ENCODE results near the gene RAB24.

Gene RAB24

DNA sequence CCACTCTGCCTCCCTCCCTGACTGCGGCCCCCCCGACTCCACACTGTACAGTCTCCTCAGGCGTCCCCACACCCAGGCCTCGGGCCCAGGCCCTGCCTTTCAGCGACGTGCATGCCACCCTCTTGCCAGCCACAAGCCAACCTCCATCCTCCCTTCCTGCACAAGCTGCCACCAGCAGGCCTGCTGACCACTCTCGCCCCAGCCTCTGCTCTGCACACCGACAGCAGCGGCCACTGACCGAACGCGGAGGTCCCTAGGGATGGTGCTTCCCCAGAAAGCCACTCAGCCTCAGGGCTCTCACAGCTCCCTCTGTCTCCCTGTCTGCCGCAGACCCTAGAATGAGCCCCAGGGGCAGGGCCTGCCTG lies 29.4 kb upstream of the RAB24 start:
- DNase-seq = no peak

DNA sequence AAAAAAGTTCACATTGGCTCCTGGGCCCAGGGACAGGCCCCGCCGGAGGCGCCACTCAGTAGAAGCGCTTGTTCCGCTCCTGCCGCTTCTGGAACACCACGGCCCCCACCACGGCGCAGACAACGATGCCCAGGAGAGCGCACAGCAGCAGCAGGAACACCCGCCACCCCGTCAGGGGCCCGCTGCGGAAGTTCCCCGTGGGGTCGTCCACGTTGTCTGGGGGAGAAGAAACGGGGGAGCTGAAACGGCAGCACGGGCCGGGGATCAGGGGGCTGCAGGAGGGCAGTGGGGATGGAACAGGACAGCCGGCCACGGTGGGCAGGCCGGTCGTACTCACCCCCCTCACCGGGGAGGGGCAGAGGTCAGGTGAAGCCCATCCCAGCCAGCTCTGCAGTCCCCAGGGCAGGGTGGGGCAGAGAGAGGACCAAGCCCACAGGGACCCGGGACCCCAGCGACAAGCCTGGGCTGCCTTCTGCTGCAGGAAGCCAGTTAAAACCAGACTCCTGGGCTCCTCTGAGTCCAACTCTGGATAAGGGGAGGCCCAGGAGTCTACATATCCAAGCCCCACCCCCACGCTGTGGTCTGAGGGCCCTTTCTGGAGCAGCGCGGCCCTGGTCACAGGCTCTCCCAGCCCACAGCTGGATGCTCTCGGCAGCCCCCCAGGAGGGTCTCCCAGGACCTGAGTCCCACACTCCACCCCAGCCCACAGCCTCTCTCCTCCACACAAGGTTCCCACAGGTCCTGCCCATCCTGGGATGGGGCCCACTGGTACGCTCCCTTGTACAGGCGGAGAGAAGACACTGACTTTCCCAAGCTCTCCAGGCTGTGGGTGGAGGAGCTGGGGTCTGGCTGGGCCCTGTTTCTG lies 28.7 kb upstream of the RAB24 start:
- no peak for DNase-seq

DNA sequence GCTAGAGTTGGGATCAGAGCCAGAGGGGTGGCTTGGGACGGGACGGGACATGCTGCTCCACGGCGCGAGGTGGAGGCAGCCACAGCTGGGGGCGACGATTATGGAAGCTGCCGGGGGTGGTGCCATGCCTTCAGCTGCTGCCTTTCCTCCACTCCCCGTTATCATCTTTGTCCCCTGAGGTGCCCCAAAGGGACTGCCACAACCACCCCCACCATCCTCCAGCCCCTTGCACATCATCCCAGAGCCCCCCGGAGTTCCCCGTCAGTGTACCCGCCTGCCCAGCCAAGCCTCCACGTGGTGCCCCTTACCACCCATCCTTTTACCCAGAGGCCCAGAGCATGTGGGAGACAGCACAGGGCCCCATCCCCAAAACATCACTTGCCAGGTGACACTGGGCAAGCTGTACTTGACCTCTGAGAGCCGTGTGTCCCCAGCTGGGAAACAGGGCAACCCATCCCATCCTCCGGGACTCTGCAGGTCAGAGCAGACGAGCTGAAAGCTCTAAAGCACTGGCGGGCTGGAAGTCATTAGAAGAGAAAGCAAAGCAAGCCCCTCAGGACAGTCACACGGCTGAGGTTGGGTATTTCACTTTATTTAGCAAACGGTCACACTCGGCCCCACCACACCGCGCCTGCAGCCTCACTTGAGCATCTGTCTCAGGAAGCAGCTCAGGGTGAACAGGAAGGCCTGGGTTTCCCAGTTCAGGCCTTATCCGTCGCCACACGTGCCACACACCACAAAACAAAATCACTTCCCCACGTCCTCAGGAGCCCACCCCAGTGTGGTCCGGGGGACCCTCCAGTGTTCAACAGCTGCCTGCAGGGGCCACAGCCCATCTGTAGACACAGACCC lies 27.7 kb upstream of the RAB24 start:
- no peak for DNase-seq

DNA sequence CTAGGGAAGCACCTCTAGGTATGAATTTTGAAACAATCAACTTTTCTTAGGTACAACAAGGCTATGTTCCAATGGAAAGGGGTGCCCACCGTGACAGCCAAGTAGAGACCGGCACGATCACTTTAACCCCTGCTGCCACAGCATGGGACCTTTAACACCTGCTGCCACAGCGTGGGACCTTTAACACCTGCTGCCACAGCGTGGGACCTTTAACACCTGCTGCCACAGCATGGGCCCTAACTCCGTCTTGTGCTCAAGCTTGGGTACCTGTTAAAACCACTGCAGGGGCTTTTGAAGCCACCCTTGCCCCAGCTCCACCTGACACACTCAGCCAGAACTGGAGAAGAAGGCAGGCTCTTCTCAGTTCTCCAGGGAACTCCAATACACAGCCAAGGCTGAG lies 26.4 kb upstream of the RAB24 start:
- no peak for DNase-seq

DNA sequence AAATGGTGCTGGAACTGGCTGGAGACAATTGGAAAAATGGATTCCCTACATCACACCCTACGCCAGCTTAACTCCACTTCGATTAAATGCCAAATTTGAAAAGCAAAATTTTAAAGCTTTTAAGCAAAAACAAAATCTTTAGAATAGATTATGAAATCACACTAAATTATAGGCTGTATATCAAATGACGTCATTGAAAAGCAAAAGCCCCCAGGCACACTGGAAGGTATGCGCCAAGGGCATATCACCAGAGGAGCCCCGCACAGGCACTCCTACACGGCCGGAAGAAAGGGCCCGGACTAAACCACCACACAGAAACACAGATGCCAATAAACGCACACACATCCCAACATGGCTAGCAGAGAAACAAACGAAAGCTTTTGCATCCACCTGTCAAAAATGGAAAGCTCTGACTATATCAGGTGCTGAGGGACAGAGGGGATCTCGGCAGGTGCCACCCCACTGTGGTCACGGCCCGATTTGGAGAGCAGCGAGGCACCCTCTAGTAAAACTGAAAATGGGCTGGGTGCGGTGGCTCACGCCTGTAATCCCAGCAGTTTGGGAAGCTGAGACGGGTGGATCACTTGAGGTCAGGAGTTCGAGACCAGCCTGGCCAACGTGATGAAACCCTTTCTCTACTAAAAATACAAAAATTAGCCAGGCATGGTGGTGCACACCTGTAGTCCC lies 25.2 kb upstream of the RAB24 start:
- DNase-seq = no peak

DNA sequence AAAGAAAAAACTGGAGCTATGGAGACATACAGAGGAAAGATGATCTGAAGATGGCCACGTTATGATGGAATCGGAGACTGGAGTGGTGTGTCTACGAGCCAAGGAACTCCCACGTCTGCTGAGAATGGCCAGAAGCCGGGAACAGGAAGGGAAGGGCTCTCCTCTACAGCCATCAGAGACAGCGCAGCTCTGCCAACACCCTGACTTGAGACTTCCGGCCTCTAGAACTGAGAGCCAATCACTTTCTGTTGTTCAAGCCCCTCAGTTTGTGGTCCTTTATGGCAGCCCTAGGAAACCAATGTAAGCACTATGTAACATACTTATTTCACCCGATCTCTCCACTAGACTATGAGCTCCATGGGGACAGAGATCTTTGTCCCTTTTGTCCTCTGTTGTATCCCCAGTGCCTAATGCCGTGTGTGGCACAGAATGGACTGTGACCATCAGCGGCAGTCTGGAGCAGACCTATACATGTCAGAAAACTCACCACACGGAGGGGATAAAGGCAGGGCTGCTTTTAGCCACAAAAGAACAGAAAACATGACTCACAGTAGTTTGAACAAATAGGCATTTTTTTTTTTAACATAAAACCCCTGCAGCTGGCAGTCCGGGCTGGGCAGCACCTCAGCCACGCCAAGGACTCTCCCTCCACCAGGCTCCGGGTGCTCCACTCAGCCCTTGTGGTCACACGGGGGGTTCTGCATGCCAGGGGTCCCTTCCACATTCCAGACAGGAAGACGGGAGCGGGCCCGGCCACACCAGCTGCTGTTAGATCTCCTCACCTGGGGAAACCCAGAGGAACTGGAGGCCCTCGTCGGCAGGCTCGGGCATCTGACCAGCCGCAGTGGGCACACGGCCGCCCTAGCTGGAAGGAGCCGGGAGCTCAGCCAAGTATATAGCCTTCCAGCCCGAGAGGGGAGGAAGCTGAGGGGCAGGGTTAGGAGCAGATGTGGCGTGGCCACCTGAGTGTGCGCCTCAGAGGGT lies 24.3 kb upstream of the RAB24 start:
- no peak for DNase-seq

DNA sequence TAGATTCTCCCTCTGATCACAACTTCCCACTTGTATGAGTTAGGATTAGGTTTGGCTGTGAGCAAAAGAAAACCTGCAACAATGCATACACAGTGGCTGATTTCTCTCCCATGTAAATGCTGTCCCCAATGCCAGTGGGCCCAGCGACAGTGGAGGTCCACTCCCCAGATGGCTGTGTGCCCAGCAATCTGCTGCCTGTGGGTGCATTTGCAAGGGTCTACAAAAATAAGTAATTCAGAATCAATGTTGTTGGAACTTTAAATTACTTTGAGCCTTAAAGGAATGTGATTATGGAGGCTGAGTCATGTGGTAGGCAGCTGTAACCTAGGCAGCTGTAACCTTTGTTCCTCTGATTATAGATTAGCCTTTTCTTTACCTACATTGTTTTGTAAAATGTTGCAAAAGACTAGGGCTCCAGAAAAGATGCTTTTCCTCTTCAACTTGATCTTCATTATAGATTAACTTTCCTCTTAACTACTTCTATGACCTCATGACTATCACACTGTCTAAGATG lies 22.4 kb upstream of the RAB24 start:
- DNase-seq = no peak

DNA sequence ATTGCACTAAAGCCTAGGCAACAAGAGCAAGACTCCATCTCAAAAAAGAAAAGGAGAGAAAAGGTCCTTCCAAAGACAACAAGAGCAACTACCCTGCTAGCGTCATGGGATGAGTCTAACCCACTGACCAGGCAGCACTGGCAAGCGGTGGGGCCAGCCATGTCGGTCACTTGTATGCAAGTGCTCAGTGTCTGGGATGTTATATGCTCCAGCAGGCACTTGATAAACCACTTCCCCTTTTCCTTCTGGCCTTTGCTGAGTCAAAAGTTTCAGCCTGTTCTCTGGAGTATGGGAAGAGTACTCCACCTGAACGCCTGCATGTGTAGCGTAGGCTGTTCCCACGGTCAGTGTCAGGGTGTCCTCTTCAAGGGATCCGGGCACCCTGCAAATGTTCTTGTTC lies 17.4 kb upstream of the RAB24 start:
- no peak for DNase-seq

DNA sequence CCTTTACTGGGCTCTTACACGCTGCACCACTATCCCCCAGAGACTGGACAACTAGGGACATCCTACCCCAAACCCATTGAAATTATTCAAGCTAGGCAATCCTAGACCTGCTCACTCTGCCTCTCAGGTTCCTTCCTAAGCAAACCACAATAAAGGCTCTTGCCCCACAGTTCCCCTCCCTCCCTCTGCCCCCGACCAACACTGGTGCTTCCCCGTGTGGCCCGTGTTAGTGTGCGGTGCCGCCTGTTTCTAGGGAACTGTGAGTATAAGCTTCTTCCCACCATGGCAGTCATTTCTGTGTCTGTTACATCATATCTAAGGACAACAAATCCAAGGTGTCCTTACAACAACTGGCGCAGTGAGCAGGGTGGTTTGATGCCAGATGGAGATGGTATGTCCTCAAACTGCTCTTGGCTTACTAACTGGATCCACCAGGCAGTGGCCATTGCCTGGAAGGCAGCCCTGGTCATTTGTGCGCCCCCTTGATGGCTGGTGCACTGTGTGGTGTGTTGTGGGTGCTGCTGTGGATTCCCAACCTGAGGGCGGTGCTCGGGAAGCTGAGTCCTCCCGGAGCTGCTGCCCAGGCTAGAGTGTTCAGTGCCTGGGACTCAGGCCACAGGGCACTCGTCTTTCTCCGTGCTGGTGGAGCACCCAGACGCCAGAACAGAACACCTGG lies 16.5 kb upstream of the RAB24 start:
- DNase-seq = no peak

DNA sequence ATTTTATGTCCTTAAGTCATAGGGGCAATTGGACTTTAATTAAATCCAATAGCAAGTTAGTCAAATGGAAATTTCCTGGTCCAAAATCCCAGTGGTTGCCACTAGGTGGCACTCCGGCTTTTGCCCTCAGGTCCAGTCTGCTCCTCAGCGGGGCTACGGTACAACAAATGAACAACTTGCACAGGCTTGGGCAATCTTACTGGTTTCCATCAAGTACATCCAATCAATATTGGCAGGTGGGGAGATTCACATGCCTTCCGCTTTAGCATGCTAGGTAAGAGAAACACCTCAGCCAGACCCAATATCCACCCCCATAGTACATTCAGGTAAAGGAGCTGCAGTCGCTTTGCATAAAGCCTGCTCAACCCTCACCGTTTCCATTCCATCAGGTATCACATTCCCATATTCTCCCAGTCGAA lies 14.4 kb upstream of the RAB24 start:
- DNase-seq = peak; percentile 65

DNA sequence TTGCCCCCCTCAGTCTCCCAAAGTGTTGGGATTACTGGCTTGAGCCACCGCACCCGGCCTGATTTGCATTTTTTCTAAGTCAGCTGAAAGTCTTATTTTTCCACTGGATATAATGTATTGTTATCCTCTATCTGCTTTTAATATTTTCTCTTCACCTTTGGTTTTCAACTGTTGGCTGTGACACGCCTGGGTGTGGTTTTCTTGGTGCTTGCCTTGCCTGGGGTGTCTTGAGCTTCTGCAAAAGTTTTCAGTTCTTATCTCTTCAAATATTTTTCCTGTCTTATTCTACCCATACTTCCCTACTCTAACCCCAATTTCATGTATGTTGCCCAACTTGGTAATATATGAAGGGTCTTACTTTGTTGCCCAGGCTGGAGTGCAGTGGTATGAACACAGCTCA lies 12.5 kb upstream of the RAB24 start:
- no peak for DNase-seq

DNA sequence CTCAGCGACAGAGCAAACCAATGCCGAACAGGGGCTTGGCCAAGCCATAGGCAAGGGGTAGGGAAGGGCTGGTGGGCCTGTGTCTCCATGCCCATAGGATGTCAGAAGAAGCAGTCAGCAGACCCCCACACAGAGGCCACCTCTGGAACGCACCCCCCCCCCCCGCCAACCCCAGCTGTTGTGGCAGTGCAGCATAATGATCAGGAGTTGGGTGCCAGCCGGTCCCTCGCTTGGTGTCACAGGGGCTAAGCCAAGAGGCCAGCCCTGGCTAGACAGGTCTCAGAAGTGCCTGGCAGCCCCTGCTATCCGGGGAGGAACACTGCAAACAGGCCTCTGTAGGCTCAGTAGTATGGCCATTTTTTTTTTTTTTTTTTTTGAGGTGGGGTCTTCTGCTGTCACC lies 11.9 kb upstream of the RAB24 start:
- no peak for DNase-seq

DNA sequence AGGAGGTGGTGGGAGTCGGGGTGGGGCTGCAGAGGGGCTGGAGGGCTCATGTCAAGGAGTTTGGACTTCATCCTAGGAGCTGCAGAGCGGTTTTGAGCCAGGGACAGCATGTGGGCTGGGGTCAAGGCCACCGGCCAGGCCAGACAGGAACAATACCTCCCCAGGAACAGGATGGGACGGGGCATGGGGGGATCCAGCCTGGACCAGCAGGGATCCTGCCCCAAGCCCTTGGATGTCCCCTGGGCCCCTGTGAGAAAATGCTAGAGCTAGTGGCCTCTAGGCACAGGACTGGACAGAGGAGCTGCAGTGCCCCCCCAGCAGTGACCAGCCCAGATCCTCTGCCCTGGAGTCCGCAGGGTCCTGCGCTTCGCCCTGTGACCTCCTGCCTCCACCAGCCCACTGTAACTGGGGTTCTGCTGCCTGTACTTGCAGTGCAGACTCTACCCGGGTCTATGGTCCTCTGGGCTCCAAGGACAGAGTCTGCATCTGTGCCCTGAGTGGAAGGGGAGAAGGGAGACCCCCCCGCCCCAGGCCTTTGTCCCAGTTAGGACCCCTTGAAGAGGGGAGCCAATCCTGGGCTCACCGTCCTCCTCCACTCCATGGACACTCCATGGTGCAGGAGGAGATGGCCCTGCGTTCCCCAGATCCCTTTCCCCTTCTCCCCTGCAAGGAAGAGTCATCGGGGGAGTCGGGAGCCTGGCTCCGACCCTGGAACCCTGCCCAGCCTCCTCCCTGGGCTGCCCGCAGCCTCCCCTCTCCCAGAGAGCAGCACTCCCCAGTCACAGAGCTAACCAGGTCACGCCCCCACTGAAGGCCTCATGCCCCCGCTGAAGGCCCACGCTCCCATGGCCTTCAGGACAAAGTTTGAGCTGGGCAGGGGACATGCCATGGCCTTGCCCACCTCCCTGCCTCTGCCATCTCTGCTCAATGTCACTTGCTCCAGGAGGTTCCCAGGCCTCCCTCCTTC lies 11.1 kb upstream of the RAB24 start:
- DNase-seq = no peak

DNA sequence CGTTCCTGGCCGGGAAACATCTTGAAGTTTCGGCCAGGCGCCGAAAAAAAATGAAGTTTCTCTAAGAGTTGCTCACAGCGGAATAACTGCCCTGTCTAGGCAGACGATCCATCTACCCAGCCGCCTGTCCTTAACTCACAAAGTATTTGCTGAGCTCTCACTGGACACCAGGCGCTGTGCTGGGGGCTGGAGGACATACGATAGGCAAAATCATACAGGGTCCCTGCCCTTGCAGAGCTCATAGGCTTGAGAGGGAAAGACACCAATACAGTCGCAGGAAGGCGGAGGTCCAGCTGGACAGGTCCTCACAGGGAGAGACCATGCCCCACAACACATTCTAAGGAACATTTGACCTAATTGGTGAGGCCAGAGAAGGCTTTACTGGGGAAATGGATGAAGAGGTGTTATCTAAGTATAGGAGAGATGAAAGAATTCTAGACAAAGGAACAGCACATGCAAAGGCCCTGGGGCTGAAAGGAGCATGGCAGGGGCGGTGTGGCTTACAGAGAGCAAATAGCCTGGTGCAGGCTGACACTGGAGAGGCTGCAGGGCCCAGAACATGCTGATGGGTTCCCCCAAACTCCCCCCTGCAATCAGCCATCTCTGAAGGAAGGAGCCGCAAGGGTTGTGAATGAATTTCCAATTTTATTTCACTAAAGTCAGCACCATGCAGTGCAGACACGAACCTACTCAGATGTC lies 10.2 kb upstream of the RAB24 start:
- no peak for DNase-seq

DNA sequence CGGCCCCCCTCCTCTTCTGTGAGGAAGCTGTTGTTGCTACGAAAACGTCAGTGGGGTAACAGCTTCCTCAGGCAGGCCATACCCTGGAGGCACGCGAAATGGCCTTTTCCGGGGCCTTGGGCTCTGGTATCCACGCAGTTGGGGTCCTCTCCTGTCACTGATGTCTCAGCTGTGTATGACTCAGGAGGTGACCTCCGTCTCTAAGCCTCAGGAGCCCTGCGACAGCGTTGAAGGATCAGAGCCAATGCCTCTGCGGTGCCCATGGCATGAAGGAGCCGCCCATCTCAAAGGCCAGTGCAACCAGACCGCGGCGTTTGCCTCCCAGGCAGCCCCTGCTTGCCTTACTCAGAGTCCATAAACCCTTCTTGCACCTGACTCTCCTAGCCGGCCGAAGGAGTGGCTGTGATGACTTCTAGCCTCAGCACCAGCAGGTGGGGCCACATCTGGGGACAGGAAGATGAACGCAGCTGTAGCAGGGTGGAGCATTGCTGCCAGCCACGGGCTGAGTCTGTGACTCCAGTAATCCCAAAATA lies 9.2 kb upstream of the RAB24 start:
- DNase-seq = no peak

DNA sequence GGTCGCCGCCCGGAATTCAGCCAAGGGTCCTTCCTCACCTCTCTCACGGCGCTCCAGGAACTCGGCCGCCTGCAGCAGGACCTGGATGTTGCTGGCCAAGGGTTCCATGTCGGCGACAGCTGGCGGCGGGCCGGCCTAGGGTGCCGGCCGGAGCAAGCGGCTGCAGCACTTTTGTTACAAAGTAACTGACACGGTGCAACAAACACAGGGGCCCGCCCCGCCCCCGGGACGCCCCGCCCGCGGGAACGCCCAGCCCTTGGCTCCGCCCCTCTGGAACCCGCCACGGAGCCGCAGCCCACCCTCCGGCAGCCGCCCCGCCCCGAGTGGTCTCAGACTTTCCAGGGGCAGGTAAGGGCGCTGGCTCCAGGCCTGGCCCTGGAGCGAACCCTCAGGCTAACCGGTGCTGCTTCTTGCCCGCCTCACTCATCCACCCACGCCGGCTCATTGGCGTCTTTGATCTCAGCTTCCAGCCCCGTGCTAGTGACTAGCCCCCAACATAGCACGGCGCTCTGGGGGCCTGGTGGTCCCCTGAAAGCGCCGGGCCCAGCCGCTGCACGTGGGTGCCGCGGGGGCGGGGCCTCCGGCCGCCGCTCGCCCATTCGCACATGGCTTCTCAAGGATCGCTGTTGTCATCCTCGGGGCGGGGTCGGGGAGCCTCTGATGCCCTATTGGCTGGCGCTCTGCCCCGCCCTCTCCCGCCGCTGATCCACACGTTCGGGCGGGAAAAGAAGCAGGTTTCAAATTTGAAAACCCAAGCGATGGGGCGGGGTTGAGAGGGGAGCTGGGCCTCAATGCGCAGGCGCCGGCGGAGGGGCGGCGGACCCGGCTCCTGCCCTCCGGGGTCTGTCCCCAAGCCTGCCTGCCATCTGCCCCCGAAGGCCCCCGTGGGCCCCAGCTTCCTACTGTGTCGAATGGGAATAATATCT lies 8.5 kb upstream of the RAB24 start, which contains the start of gene MXD3:
MXD3 (minus strand) TSS at position 176 of the 926 bp plus-strand sequence; CDS start at position 108, 68 bp downstream.
- DNase-seq = peak; percentile 94

DNA sequence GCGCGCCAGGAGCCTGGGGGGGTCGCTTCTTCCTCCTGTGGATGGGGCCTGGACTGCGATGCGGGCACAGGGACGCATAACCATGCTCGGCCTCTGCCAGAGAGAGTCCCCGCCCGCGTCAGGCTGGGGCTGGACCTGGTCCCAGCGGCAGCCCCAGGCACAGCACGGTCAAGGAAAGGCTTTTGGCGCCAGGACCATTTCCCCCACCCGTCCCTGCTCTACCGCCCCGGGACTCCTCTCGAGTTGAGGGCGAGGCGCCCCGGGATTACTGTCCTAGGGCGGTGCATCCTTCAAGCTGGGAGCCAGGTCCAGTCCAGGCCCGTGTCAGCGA lies 7.8 kb upstream of the RAB24 start:
- peak; percentile 65 for DNase-seq

DNA sequence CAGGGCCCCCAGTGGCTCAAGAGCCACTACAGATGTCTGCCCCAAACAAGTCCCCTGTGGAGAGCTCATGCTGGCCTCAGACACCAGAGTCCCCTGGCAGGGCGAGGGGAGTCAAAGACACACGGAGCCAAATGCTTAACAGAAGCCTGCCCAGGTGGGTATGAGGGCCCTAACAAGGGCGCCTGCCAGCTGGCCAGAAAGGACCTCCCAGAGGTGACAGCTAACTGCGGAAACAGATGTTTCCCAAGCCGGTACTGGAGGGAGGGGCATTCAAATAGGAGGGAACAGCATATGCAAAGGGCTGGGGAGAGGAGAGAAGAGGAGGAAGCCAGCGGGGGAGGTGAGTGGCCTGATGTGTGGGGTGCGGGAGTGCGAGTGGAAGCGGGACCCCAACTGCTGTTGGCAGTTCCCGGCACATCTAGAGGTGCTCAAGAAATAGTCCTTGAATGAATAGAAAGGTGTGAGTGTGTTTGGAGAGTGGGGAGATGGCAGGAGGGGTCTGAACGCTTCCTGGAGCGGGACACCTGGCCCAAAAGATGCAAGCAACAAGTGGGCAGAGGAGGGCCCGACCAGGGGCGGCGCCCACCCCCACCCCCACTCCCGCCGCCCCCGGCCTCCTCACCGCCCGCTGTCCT lies 7.4 kb upstream of the RAB24 start:
- peak; percentile 14 for DNase-seq
